Liver (tissue), 3 donors: ENCODE data around the gene IFI35.

Source experiments
- ATF3 ChIP-seq: IDR thresholded peaks from 2 replicates; pipeline ENCODE4 v1.6.1; 2016; ENCODE audit warnings: antibody characterized with exemption
- CTCF ChIP-seq: fragments of 150-350 bp; IDR thresholded peaks from 2 replicates; pipeline ENCODE4 v1.5.1; 2017; ENCODE audit warnings: improper control_type of control experiment, low read depth, low read length; ENCODE audit not compliant: missing input control
- MAX ChIP-seq: IDR thresholded peaks from 2 replicates; pipeline ENCODE4 v1.6.1; 2016; ENCODE audit warnings: antibody characterized with exemption
- TAF1 ChIP-seq: conservative IDR thresholded peaks from 2 replicates; pipeline ENCODE4 v1.6.1; 2016; ENCODE audit warnings: antibody characterized with exemption, mild to moderate bottlenecking
- donor health status: healthy.
- donor health status: healthy.

GRCh38 chr17:43014649-43015542 is 8.3 kb downstream of the IFI35 start:
- TF ChIP-seq CTCF (no peak), TAF1 (no peak), MAX (no peak), ATF3 (no peak)
